Measurements from ENCODE around the gene EDC3. TPM values are rescaled to one million over a fixed set of nuclear protein-coding genes. Genes with fewer than 3 reads are reported as not detected.
A peak's percentile ranks its signal among the peaks of the same experiment; 100 is the strongest.

Gene EDC3
- total and polyA plus RNA-seq, 9 of the 15 experiments (the other 6 are each of a cell fraction or from before 2014, with no cell fraction given), result 11.7 to 63.9 (median 32.8) TPM

DNA sequence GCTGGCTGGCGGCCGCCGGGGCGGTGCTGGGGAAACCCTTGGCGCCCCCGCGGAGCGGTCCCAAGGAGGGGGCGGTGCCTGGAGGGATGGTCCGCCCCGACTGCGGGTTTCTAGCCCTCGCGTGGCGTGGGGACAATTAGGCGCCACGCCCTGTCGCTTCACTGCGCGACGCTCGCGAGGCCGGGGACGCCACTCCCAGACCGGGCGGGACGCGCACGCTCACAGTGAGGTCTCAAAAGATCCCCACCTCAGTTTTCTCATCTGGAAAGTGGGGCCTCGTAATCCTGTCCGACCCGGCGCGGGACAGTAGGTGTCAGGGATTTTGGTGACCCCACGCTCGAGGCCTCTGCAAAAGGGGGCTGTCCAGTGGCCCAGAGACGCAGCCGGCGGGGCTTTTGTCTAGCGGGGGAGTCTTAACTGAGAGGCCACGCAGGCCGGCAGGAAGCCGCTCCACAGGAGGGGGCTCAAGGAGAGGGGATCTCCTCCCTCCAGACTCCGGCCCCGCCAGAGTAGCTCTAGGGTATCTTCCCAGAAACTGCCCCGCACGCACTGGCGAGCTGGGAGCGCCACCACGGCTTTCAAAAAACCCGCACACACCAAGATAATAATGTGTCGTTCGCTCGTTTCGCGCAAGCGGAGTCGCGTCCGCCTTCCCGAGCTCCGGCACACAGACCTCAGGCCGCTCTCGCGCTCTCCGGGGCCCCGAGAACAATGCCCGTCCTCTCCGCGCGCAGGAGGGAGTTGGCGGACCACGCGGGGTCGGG, 80.9 kb downstream of the EDC3 start (continued):
- no peak for TF ChIP-seq ZNF740 (CRISPR knock-in tag; IDR thresholded peaks at IDR 0.05)
- no peak for TF ChIP-seq ZNF740 (tag; IDR thresholded peaks at IDR 0.05)
- TF ChIP-seq, protein P1, sequence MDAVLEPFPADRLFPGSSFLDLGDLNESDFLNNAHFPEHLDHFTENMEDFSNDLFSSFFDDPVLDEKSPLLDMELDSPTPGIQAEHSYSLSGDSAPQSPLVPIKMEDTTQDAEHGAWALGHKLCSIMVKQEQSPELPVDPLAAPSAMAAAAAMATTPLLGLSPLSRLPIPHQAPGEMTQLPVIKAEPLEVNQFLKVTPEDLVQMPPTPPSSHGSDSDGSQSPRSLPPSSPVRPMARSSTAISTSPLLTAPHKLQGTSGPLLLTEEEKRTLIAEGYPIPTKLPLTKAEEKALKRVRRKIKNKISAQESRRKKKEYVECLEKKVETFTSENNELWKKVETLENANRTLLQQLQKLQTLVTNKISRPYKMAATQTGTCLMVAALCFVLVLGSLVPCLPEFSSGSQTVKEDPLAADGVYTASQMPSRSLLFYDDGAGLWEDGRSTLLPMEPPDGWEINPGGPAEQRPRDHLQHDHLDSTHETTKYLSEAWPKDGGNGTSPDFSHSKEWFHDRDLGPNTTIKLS (IDR thresholded peaks at IDR 0.05; ENCODE audit: borderline replicate concordance, low read depth), result no peak
- peak; percentile 67 for TF ChIP-seq MTA3 (IDR thresholded peaks at IDR 0.05; ENCODE audit: borderline replicate concordance)
- no peak for TF ChIP-seq ZNF280B (CRISPR knock-in tag; IDR thresholded peaks at IDR 0.05)
- no peak for TF ChIP-seq PTRF (tag; IDR thresholded peaks at IDR 0.05)
- TF ChIP-seq FOXK2 (conservative IDR thresholded peaks at IDR 0.05 in 1 of 2, IDR thresholded peaks at IDR 0.05 in 1 of 2; ENCODE audit: low read depth in 2 of 2), result no peak
- no peak for TF ChIP-seq ZBTB2 (IDR thresholded peaks at IDR 0.05)
- TF ChIP-seq ZFP36 (IDR thresholded peaks at IDR 0.05; ENCODE audit: low read depth, low read length, partially characterized antibody), result no peak
- TF ChIP-seq KDM5B (IDR thresholded peaks at IDR 0.05; ENCODE audit: insufficient replicate concordance, low read depth, low read length), result no peak
- no peak for TF ChIP-seq HOXB6 (CRISPR knock-in tag; IDR thresholded peaks at IDR 0.05; ENCODE audit: borderline replicate concordance)
- TF ChIP-seq CSDE1 (IDR thresholded peaks at IDR 0.05), result no peak
- TF ChIP-seq MYBL2 (IDR thresholded peaks at IDR 0.05; ENCODE audit: low read depth), result no peak
- no peak for TF ChIP-seq MYBL2 (CRISPR knock-in tag; IDR thresholded peaks at IDR 0.05; ENCODE audit: borderline replicate concordance)
- no peak for TF ChIP-seq LARP7 (IDR thresholded peaks at IDR 0.05)
- TF ChIP-seq, protein P2, sequence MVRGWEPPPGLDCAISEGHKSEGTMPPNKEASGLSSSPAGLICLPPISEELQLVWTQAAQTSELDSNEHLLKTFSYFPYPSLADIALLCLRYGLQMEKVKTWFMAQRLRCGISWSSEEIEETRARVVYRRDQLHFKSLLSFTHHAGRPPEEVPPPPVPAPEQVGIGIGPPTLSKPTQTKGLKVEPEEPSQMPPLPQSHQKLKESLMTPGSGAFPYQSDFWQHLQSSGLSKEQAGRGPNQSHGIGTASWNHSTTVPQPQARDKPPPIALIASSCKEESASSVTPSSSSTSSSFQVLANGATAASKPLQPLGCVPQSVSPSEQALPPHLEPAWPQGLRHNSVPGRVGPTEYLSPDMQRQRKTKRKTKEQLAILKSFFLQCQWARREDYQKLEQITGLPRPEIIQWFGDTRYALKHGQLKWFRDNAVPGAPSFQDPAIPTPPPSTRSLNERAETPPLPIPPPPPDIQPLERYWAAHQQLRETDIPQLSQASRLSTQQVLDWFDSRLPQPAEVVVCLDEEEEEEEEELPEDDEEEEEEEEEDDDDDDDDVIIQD (CRISPR knock-in tag; IDR thresholded peaks at IDR 0.05), result peak; percentile 17; the same call in 1 of the 2 replicates
- TF ChIP-seq CREB1 (IDR thresholded peaks at IDR 0.05), result no peak
- no peak for TF ChIP-seq CREB1 (CRISPR knock-in tag; IDR thresholded peaks at IDR 0.05)
- peak in 1 of 2 experiments; percentile 8; a peak in 1 of 4 replicates for TF ChIP-seq TRIM24 (IDR thresholded peaks at IDR 0.05)
- peak; percentile 38 for TF ChIP-seq CHD1 (IDR thresholded peaks at IDR 0.05; ENCODE audit: low read length)
- no peak for TF ChIP-seq FUS (optimal IDR thresholded peaks at IDR 0.05; ENCODE audit: low read depth, low read length)
- TF ChIP-seq CCNT2 (IDR thresholded peaks at IDR 0.05; ENCODE audit: borderline replicate concordance, extremely low read depth, insufficient read length, low read depth, low read length), result peak; percentile 79

Measured in K562 (cell line).